Ascending aorta (tissue), 2 donors: Measurements from ENCODE around the gene KIF26B. TPM values are rescaled to one million over a fixed set of nuclear protein-coding genes. Genes with fewer than 3 reads are reported as not detected.

Source experiments
- DNase-seq, 2 donors: peaks; one replicate each; pipeline ENCODE4 v3.0.0-alpha.2; 2019; ENCODE audit warnings: low spot score in 2 of 2
- H3K27ac ChIP-seq, 2 donors: fragments of 200-600 bp; sonication (generic); one replicate each; pipeline ENCODE4 v1.5.1; 2016 to 2017; ENCODE audit warnings: mild to moderate bottlenecking in 1 of 2
- H3K27me3 ChIP-seq: fragments of 200-600 bp; sonication (generic); one replicate; pipeline ENCODE4 v1.5.1; 2017
- H3K36me3 ChIP-seq, 2 donors: fragments of 200-600 bp; sonication (generic); one replicate each; pipeline ENCODE4 v1.5.1; 2016
- H3K4me1 ChIP-seq, 2 donors: fragments of 200-600 bp; sonication (generic); one replicate each; pipeline ENCODE4 v1.5.1; 2016 to 2017; ENCODE audit warnings: mild to moderate bottlenecking in 1 of 2
- H3K4me3 ChIP-seq, 2 donors: fragments of 200-600 bp; sonication (generic); one replicate each; pipeline ENCODE4 v1.5.1; 2016 to 2017; ENCODE audit warnings: mild to moderate bottlenecking in 1 of 2
- H3K9me3 ChIP-seq, 2 donors: fragments of 200-600 bp; sonication (generic); one replicate each; pipeline ENCODE4 v1.5.1; 2016
- intact Hi-C: fragments of 100-400 bp; cut with DNase I; formaldehyde crosslinking; loops from one replicate; pipeline ENCODE4 v1.15.1; 2023
- total RNA-seq: library from RNA; depleted of rRNA; stranded (reverse); fragments of >200 nt; gene quantifications from one replicate; pipeline ENCODE4 v1.1.0, GENCODE V29; 2016
- TF ChIP-seq, protein P1 (sequence below), 3 experiments: fragments of 200-600 bp in 2 of 3; fragments of 450-650 bp in 1 of 3; sonication (generic) in 2 of 3; IDR thresholded peaks; one replicate each; pipeline ENCODE4 v1.5.1; 2016 to 2019; ENCODE audit warnings: antibody characterized with exemption in 3 of 3, mild to moderate bottlenecking in 1 of 3, moderate library complexity in 1 of 3

Gene KIF26B
- total RNA-seq, 1 donor from 2014 or later = not detected

DNA sequence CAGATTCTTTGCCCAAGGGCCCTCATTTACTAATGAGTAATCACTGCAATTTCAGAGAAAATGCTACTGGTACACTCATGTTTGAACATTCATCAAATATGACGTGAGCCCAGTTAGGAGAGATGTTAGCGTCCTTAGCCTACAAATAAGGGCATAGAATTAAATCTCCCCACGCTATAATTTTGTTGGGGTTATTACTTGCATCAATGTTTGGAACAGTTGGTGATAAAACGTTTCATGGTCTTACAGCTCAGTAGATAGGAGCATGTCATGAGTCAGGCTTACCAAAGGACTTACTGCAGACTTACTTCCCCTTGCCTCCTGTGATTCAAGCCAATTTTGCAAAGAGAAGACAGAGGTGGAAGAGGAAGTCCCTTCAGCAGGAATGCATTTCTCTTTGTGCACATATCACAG lies 304.0 kb downstream of the KIF26B start:
- Histone ChIP-seq H3K36me3 (no peaks in the 10 kb centered on the region), H3K4me1 (no peaks in the 10 kb centered on the region), H3K27ac (no peak overlapping the region), H3K4me3 (no peak overlapping the region), H3K27me3 (no peaks in the 10 kb centered on the region), H3K9me3 (no peaks in the 10 kb centered on the region)
- DNase-seq = no peak
- intact Hi-C loops = no loop called here
- TF ChIP-seq, protein P1, sequence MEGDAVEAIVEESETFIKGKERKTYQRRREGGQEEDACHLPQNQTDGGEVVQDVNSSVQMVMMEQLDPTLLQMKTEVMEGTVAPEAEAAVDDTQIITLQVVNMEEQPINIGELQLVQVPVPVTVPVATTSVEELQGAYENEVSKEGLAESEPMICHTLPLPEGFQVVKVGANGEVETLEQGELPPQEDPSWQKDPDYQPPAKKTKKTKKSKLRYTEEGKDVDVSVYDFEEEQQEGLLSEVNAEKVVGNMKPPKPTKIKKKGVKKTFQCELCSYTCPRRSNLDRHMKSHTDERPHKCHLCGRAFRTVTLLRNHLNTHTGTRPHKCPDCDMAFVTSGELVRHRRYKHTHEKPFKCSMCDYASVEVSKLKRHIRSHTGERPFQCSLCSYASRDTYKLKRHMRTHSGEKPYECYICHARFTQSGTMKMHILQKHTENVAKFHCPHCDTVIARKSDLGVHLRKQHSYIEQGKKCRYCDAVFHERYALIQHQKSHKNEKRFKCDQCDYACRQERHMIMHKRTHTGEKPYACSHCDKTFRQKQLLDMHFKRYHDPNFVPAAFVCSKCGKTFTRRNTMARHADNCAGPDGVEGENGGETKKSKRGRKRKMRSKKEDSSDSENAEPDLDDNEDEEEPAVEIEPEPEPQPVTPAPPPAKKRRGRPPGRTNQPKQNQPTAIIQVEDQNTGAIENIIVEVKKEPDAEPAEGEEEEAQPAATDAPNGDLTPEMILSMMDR (IDR thresholded peaks at IDR 0.05) = no peak

DNA sequence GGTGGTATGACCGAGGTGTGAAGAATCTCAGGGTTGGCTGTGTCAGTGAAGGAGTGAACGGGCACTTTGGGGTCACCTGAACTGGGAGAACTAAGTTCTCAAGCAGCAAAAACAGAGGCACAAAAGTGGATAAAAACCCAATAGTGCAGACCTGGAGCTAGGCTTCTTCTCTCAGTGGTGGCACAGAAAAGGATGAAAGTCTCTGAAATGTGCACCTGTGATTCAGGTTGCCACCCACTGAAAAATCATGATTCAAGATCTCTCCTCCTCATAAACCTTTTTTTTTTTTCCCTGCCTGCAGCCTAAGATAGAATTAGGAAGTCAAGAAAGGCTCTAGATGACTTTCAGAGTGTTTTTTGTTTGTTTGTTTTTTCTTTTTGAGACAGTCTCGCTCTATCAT lies 304.8 kb downstream of the KIF26B start:
- TF ChIP-seq, protein P1 (IDR thresholded peaks at IDR 0.05) = no peak
- DNase-seq = no peak
- Histone ChIP-seq H3K27ac (no peak overlapping the region), H3K4me1 (no peaks in the 10 kb centered on the region), H3K4me3 (no peak overlapping the region), H3K36me3 (no peaks in the 10 kb centered on the region), H3K9me3 (no peaks in the 10 kb centered on the region), H3K27me3 (no peaks in the 10 kb centered on the region)
- intact Hi-C loops = no loop called here

DNA sequence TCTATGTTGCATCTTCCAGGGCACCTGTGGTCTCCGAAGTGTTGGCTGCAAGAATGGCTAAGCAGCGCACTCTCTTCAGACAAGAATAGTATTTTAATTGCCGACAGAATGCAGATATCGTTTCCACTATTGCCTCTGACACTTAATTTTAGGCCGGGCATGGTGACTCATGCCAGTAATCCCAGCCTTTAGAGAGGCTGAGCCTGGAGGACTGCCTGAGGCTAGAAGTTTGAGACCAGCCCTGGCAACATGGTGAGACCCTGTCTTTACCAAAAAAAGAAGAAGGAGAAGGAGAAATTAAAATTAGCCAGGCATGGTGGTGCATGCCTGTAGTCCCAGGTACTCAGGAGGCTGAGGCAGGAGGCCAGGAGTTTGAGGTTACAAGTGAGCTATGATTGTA lies 306.9 kb downstream of the KIF26B start:
- DNase-seq = no peak
- no peaks in the 10 kb centered on the region for H3K27me3 ChIP-seq
- H3K4me1 ChIP-seq = no peaks in the 10 kb centered on the region
- intact Hi-C loops = no loop called here
- H3K9me3 ChIP-seq = no peaks in the 10 kb centered on the region
- TF ChIP-seq, protein P1 (IDR thresholded peaks at IDR 0.05) = no peak
- no peak overlapping the region for H3K27ac ChIP-seq
- H3K4me3 ChIP-seq = no peak overlapping the region
- no peaks in the 10 kb centered on the region for H3K36me3 ChIP-seq

DNA sequence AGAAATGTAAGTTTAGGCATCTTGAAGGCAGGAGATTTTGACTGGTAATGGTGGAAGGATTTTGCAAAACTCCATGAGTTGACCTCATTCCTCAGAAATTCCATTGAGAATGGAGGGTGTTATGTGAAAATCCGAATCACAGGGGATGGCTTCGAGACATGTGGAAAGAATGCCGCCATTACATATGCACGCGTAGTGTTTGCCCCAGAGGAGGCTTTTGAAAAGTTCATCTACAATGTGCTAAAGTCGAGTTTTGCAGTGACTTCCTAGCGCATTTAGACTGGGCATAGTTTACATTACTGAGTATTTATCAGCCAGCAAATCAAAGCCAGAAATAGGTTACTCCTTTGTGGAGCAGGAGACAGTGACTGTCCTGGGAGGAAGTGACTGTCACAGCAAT lies 307.4 kb downstream of the KIF26B start:
- TF ChIP-seq, protein P1 (IDR thresholded peaks at IDR 0.05) = no peak
- intact Hi-C loops = no loop called here
- DNase-seq = no peak

DNA sequence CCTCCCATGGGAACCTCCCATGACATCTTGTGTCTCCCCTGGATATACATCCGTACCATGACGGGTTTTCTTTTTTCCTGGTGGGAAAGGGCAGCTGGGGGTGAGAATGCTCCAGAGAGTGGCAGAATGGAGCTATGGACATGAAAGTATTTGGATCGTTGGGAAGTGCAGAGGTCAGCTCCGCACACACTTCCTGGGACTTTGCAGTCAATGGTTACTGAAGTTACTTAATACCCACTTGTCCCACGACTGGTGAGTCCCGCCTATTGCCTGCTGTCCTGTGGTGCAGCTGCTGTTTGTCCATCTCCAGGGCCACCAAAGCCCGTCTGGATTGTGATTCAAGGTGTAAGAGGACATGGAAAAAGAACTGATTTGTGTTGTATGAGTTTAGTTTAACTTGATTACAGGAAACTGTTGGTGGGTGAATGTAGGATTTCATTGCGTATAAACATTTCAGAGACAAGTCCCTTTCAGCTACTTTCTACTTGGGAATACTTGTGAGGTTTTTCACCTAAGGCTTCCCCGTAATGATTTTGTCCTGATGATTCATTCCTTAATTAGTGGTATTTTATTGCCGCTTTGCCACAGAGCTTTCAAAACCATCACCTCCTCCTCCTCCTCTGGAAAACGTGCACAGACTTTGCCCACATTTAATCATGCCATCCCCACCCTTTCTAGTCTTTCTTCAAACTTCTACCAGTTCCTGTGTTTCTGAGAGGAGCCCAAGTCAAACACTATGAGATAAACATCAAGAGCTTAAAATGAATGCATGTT lies 308.8 kb downstream of the KIF26B start:
- TF ChIP-seq, protein P1 (IDR thresholded peaks at IDR 0.05) = no peak
- no peaks in the 10 kb centered on the region for H3K36me3 ChIP-seq
- no peak for DNase-seq
- H3K4me3 ChIP-seq = no peak overlapping the region
- H3K27me3 ChIP-seq = no peaks in the 10 kb centered on the region
- intact Hi-C loops = no loop called here
- H3K9me3 ChIP-seq = no peaks in the 10 kb centered on the region
- H3K4me1 ChIP-seq = no peaks in the 10 kb centered on the region
- H3K27ac ChIP-seq = no peak overlapping the region

More for the DNA sequence above, 307.4 kb downstream of the KIF26B start:
- no peaks in the 10 kb centered on the region for H3K36me3 ChIP-seq
- no peaks in the 10 kb centered on the region for H3K4me1 ChIP-seq
- no peak overlapping the region for H3K4me3 ChIP-seq
- H3K9me3 ChIP-seq = no peaks in the 10 kb centered on the region
- H3K27me3 ChIP-seq = no peaks in the 10 kb centered on the region
- H3K27ac ChIP-seq = no peak overlapping the region
